Measurements from ENCODE around the gene MDGA2. TPM values are rescaled to one million over a fixed set of nuclear protein-coding genes. Genes with fewer than 3 reads are reported as not detected.

The MDGA2 gene
- total and polyA plus RNA-seq, 2 of the 13 experiments (the other 11 are each of a cell fraction or from before 2014, with no cell fraction given): not detected

DNA sequence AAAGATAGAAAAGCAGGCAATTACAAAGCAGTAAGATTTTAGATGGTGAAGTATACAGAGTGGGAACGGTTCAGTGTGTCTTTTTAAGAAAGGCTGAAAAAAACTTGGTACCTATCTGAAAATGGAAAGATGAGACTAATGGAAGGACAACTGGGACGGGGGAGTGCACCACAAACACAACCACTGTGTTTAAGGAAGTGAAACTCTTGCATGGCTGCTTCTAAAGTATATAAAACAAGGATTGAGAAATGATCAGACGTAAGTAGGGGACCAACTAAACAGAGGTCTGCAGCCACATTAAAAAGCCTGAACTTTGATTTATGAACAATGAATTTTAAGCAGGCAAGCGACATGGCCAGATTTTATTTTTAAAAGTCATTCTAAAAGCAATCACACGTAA, 328.6 kb downstream of the MDGA2 start:
- Histone ChIP-seq H3K27me3 (ENCODE audit: control insufficient read depth in 1 of 2, insufficient read depth in 2 of 2, low read length in 2 of 2) (no peaks in the 10 kb centered on the region), H3K79me2 (ENCODE audit: insufficient read depth, low read length) (no peaks in the 10 kb centered on the region), H4K20me1 (ENCODE audit: insufficient read depth, low read length) (no peaks in the 10 kb centered on the region), H3K36me3 (replicated peaks in 1 of 2; ENCODE audit: control insufficient read depth in 1 of 2, insufficient read depth in 2 of 2, low read length in 2 of 2) (no peaks in the 10 kb centered on the region), H3K4me2 (ENCODE audit: low read depth, low read length) (no peak overlapping the region), H3K9me3 (ENCODE audit: low read length) (no peaks in the 10 kb centered on the region), H2AFZ (ENCODE audit: low read length) (no peak overlapping the region), H3K4me3 (replicated peaks in 1 of 3; ENCODE audit: insufficient read depth in 1 of 3, low read depth in 2 of 3, low read length in 3 of 3) (no peak overlapping the region), H3K4me1 (ENCODE audit: insufficient read depth, low read length) (no peaks in the 10 kb centered on the region), H3K9ac (ENCODE audit: insufficient read depth, low read depth, low read length) (no peak overlapping the region), H3K27ac (ENCODE audit: extremely low read length, insufficient read depth, low read length) (no peak overlapping the region)
- in situ Hi-C loops (cut with HindIII; ENCODE audit: extremely low pct_ligation_motif_present, low pct_unique_long_range_greater_than_20kb) (no loop called here), intact Hi-C loops (cut with micrococcal nuclease; ENCODE audit: unreplicated experiment) (no loop called here)
- CTCF ChIA-PET (ENCODE audit: low intra/inter-chr PET ratio, low total read pairs): no interaction called here
- BruUV-seq (replicated peaks): no TSS peak
- FAIRE-seq: no peak
- TF ChIP-seq SOX5 (CRISPR knock-in tag; IDR thresholded peaks at IDR 0.05; ENCODE audit: borderline replicate concordance): no peak
- no peak for TF ChIP-seq ZNF883 (CRISPR knock-in tag; IDR thresholded peaks at IDR 0.05; ENCODE audit: not compliant biosample characterization)
- TF ChIP-seq ELF1 (CRISPR knock-in tag; IDR thresholded peaks at IDR 0.05): no peak
- TF ChIP-seq RFXANK (CRISPR knock-in tag; IDR thresholded peaks at IDR 0.05): no peak
- TF ChIP-seq, protein P1, sequence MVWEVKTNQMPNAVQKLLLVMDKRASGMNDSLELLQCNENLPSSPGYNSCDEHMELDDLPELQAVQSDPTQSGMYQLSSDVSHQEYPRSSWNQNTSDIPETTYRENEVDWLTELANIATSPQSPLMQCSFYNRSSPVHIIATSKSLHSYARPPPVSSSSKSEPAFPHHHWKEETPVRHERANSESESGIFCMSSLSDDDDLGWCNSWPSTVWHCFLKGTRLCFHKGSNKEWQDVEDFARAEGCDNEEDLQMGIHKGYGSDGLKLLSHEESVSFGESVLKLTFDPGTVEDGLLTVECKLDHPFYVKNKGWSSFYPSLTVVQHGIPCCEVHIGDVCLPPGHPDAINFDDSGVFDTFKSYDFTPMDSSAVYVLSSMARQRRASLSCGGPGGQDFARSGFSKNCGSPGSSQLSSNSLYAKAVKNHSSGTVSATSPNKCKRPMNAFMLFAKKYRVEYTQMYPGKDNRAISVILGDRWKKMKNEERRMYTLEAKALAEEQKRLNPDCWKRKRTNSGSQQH (CRISPR knock-in tag; IDR thresholded peaks at IDR 0.05; ENCODE audit: low read depth): no peak
- TF ChIP-seq, protein P2, sequence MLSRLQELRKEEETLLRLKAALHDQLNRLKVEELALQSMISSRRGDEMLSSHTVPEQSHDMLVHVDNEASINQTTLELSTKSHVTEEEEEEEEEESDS (CRISPR knock-in tag; IDR thresholded peaks at IDR 0.05; ENCODE audit: borderline replicate concordance): no peak
- TF ChIP-seq ZNF674 (CRISPR knock-in tag; IDR thresholded peaks at IDR 0.05; ENCODE audit: low read depth): no peak
- no peak for TF ChIP-seq FOXK1 (CRISPR knock-in tag; IDR thresholded peaks at IDR 0.05; ENCODE audit: borderline replicate concordance, low read depth)
- TF ChIP-seq NAIF1 (CRISPR knock-in tag; IDR thresholded peaks at IDR 0.05; ENCODE audit: borderline replicate concordance): no peak
- no peak for TF ChIP-seq ZNF850 (CRISPR knock-in tag; conservative IDR thresholded peaks at IDR 0.05)
- TF ChIP-seq ZSCAN25 (CRISPR knock-in tag; IDR thresholded peaks at IDR 0.05): no peak
- TF ChIP-seq ZSCAN21 (CRISPR knock-in tag; IDR thresholded peaks at IDR 0.05; ENCODE audit: borderline replicate concordance): no peak
- no peak for TF ChIP-seq SETDB1 (CRISPR knock-in tag; IDR thresholded peaks at IDR 0.05; ENCODE audit: borderline replicate concordance)
- 2% methylated on average over 5 of the region's 5 CpGs for WGBS (ENCODE audit: low lambda C conversion rate)
- DNase-seq (ENCODE audit: low spot score): no peak
- ATAC-seq: no peak
- POLR2A ChIA-PET: no interaction called here

Data from HepG2 (cell line).